H7 (cell line): ENCODE measurements around the gene LRP10. TPM values are rescaled to one million over a fixed set of nuclear protein-coding genes. Genes with fewer than 3 reads are reported as not detected.

Experiments used
- DNase-seq: peaks from one replicate; pipeline ENCODE4 v3.0.0; 2012
- H3K27me3 ChIP-seq: 2 replicates; pipeline ENCODE4 v1.6.0; 2011; ENCODE audit warnings: mild to moderate bottlenecking, low read length; ENCODE audit not compliant: control insufficient read depth, insufficient read depth
- H3K36me3 ChIP-seq: replicated peaks from 2 replicates; pipeline ENCODE4 v1.5.1; 2011; ENCODE audit warnings: low read length; ENCODE audit not compliant: control insufficient read depth, insufficient read depth
- H3K4me3 ChIP-seq: 2 replicates; pipeline ENCODE4 v1.5.1; 2011; ENCODE audit warnings: low read depth, mild to moderate bottlenecking, control low read depth, low read length, moderate library complexity; ENCODE audit not compliant: insufficient read depth
- total RNA-seq: library from RNA; depleted of rRNA; stranded (reverse); fragments of >200 nt; shearing (Covaris generic); gene quantifications from 2 replicates; pipeline ENCODE4 v1.2.3, GENCODE V29; 2014; rRNA removed

Gene LRP10
- total RNA-seq, 1 experiment from 2014 or later, result 19.3 TPM

- Histone ChIP-seq H3K4me3 (no peak overlapping the region), H3K36me3 (peaks cover 51% of the 10 kb centered on the region), H3K27me3 (no peaks in the 10 kb centered on the region)
- DNase-seq, result no peak
Measured at GRCh38 chr14:22925513-22925912, 54.0 kb downstream of the LRP10 start.

GRCh38 chr14:22926316-22926715 lies 54.8 kb downstream of the LRP10 start:
- Histone ChIP-seq H3K27me3 (no peaks in the 10 kb centered on the region), H3K4me3 (no peak overlapping the region), H3K36me3 (peaks cover 45% of the 10 kb centered on the region)
- DNase-seq, result no peak

- Histone ChIP-seq H3K4me3 (peak overlapping the region; percentile 77), H3K27me3 (no peaks in the 10 kb centered on the region), H3K36me3 (peaks cover 29% of the 10 kb centered on the region)
- no peak for DNase-seq
Measured at GRCh38 chr14:22928237-22929103, 56.9 kb downstream of the LRP10 start.

- peak; percentile 95 for DNase-seq
- Histone ChIP-seq H3K27me3 (no peaks in the 10 kb centered on the region), H3K4me3 (peak within 1 kb of the TSS; percentile 77), H3K36me3 (peaks cover 22% of the 10 kb centered on the region)
Measured at GRCh38 chr14:22929104-22929960, 57.8 kb downstream of the LRP10 start, which contains the start of gene PRMT5. Gene PRMT5, minus strand, starts transcription at chr14:22929376. Its CDS starts 15 bp downstream, at chr14:22929361.

GRCh38 chr14:22929961-22930364 lies 58.4 kb downstream of the LRP10 start:
- Histone ChIP-seq H3K4me3 (peak overlapping the region; percentile 77), H3K27me3 (no peaks in the 10 kb centered on the region), H3K36me3 (peaks cover 16% of the 10 kb centered on the region)
- no peak for DNase-seq

Other genes with a start within 250 kb of the LRP10 start
- gene OR6J1, start 227.4 kb upstream of the LRP10 start, total RNA-seq, result not detected in 2 replicates
- 192 and 227 TPM in 2 replicates for gene OXA1L, start 105.1 kb upstream of the LRP10 start, total RNA-seq
- 5.7 and 8.3 TPM in 2 replicates for gene SLC7A7, start 56.3 kb upstream of the LRP10 start, total RNA-seq
- gene MRPL52, start 41.9 kb upstream of the LRP10 start, total RNA-seq, result 80.8 and 86.6 TPM in 2 replicates
- 54.6 and 79.8 TPM in 2 replicates for gene MMP14, start 35.2 kb upstream of the LRP10 start, total RNA-seq
- 0.33 and 0.73 TPM in 2 replicates for gene REM2, start 11.5 kb downstream of the LRP10 start, total RNA-seq
- 41.9 and 45.0 TPM in 2 replicates for gene RBM23, start 47.4 kb downstream of the LRP10 start, total RNA-seq
- 86.7 and 114 TPM in 2 replicates for gene PRMT5, start 57.6 kb downstream of the LRP10 start, total RNA-seq
- gene HAUS4, start 85.3 kb downstream of the LRP10 start, total RNA-seq, result 96.5 and 104 TPM in 2 replicates
- 27.0 and 27.5 TPM in 2 replicates for gene AJUBA, start 110.8 kb downstream of the LRP10 start, total RNA-seq
- 13.2 and 16.9 TPM in 2 replicates for gene C14orf93, start 138.4 kb downstream of the LRP10 start, total RNA-seq
- gene PSMB5, start 163.2 kb downstream of the LRP10 start, total RNA-seq, result 262 and 328 TPM in 2 replicates
- not detected in 2 replicates for gene PSMB11, start 170.5 kb downstream of the LRP10 start, total RNA-seq
- gene CDH24, start 185.8 kb downstream of the LRP10 start, total RNA-seq, result 9.7 and 12.3 TPM in 2 replicates
- gene ACIN1, start 223.4 kb downstream of the LRP10 start, total RNA-seq, result 83.4 and 89.5 TPM in 2 replicates
- 73.7 and 97.8 TPM in 2 replicates for gene C14orf119, start 223.8 kb downstream of the LRP10 start, total RNA-seq
- 0.42 TPM in 1 of 2 replicates, not detected in the other for gene CIROP, start 233.2 kb downstream of the LRP10 start, total RNA-seq
- 0.44 TPM in 1 of 2 replicates, not detected in the other for gene CEBPE, start 247.5 kb downstream of the LRP10 start, total RNA-seq